Nephron progenitor cell (in vitro differentiated cells): ENCODE data around the gene UBASH3B.

Experiments
- DNase-seq: peaks from one replicate; pipeline ENCODE4 v3.0.0; 2021
- H3K27ac Mint-ChIP-seq: 2 replicates; pipeline ENCODE4 v1.8.0; 2021; ENCODE audit warnings: mild to moderate bottlenecking, moderate library complexity, mixed read lengths
- H3K27me3 Mint-ChIP-seq: 2 replicates; pipeline ENCODE4 v1.8.0; 2021; ENCODE audit warnings: mild to moderate bottlenecking, low read depth, mixed read lengths; ENCODE audit not compliant: poor library complexity
- H3K36me3 Mint-ChIP-seq: 2 replicates; pipeline ENCODE4 v1.8.0; 2021; ENCODE audit warnings: low read depth, mixed read lengths
- H3K4me1 Mint-ChIP-seq: 2 replicates; pipeline ENCODE4 v1.8.0; 2021; ENCODE audit warnings: mixed read lengths
- H3K4me3 Mint-ChIP-seq: 2 replicates; pipeline ENCODE4 v1.8.0; 2021; ENCODE audit warnings: mild to moderate bottlenecking, moderate library complexity, mixed read lengths
- H3K9me3 Mint-ChIP-seq: 2 replicates; pipeline ENCODE4 v1.8.0; 2021; ENCODE audit warnings: mild to moderate bottlenecking, moderate library complexity, mixed read lengths
- TF ChIP-seq, protein P1 (sequence below): fragments of 200-600 bp; sonication (generic); IDR thresholded peaks from 2 replicates; pipeline ENCODE4 v1.5.0; 2021; ENCODE audit warnings: antibody characterized with exemption

Gene UBASH3B

DNA sequence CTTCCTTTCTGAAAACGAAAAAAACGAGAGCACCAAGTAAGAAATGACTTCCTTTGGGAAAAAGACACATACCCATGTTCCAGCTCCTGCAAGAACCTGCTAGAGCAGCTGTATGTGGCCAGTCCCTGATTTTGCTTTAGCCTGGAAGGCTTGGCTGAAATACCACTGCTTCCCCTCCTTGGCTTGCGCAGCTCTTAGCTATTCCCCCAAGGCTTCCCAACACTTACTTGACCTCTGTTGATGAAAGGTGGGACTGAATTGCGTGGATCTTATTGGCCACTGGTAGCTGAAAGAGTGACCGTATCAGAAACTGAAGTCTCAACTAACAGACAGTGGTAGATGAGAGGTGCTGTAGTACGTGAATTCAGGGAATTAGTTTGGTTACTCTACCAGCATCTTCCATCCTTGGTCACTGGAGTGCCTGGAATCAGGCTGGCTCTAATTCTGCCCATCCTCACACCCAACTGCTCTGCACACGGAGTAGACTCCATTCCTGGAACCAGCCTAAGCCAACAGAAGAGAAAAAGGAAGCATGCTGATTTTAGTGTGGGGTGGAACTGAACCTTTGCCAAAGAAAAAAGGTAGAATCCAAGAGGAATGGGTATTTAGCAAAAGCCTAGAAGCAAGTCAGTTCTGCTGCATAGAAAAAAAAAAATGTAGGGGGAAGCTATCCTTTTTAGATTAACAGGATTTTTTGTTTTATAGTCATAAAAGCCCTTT is 109.0 kb downstream of the UBASH3B start:
- no peak overlapping the region for H3K27ac Mint-ChIP-seq
- TF ChIP-seq, protein P1, sequence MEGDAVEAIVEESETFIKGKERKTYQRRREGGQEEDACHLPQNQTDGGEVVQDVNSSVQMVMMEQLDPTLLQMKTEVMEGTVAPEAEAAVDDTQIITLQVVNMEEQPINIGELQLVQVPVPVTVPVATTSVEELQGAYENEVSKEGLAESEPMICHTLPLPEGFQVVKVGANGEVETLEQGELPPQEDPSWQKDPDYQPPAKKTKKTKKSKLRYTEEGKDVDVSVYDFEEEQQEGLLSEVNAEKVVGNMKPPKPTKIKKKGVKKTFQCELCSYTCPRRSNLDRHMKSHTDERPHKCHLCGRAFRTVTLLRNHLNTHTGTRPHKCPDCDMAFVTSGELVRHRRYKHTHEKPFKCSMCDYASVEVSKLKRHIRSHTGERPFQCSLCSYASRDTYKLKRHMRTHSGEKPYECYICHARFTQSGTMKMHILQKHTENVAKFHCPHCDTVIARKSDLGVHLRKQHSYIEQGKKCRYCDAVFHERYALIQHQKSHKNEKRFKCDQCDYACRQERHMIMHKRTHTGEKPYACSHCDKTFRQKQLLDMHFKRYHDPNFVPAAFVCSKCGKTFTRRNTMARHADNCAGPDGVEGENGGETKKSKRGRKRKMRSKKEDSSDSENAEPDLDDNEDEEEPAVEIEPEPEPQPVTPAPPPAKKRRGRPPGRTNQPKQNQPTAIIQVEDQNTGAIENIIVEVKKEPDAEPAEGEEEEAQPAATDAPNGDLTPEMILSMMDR, result no peak
- DNase-seq, result no peak
- peaks cover 14% of the 10 kb centered on the region for H3K4me1 Mint-ChIP-seq
- H3K27me3 Mint-ChIP-seq, result peaks cover 9% of the 10 kb centered on the region
- no peaks in the 10 kb centered on the region for H3K9me3 Mint-ChIP-seq
- no peak overlapping the region for H3K4me3 Mint-ChIP-seq
- no peaks in the 10 kb centered on the region for H3K36me3 Mint-ChIP-seq

DNA sequence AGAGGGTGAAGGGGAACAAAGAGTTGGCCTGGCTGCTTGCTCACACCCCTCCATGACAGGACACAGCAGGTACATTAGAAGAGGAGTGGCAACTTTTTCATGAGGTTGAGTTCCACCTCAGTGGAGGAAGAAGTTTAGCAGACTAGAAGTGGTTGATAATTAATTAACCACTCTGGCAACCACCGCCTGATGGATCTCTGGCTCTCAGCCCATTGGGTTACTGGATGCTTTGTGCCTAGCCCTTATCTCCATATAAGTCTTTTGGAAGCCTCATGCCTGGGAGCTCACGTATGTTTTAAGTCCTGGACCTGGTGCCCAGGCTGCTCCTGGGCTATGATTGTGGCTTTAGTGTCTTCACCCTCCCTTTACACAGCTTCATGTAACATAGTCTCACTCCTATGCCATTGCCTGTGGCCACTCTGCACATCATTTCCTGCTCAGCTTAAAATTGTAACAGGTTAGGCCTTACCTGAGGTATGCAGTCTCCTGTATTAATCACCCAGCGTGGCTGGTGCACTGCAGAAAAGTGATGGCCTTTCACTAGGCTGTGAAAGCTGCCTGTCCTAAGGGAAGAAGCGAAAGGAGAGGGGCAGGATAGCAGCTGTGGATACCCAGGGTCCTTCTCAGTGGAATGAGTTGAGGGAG is 110.1 kb downstream of the UBASH3B start:
- Mint-ChIP-seq H3K4me1 (peaks cover 14% of the 10 kb centered on the region), H3K27me3 (peaks cover 9% of the 10 kb centered on the region), H3K27ac (no peak overlapping the region), H3K4me3 (no peak overlapping the region), H3K36me3 (no peaks in the 10 kb centered on the region), H3K9me3 (no peaks in the 10 kb centered on the region)
- TF ChIP-seq, protein P1, result no peak
- no peak for DNase-seq

DNA sequence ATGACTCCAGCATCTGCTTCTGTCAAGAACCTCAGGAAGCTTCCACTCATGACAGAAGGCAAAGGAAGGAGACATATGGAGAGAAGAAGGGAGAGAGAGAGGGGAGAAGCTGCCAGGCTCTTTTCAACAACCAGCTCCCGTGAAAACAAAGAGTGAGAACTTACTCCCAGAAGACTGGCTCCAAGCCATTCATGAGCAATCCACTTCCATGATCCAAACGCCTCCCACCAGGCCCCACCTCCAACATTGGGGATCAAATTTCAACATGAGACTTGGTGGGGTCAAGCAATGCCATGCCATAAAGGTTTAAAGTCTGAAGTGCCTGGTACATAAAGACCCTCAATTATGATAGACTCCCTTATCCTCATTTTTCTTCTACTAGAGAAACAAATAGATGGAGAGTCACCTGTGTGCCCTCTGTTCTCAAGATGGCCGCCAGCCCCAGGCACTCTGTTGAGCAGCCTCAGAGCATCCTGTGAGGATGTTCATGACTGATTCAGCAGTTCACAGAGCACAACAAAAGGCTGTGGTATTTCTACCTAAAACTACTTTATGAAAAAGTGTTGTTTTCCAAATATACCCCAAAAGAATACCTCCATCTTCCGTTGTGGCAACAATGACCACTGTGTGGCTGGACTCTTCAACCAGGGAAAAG is 113.7 kb downstream of the UBASH3B start:
- no peak overlapping the region for H3K27ac Mint-ChIP-seq
- DNase-seq, result no peak
- peaks cover 15% of the 10 kb centered on the region for H3K4me1 Mint-ChIP-seq
- TF ChIP-seq, protein P1, result no peak
- no peaks in the 10 kb centered on the region for H3K9me3 Mint-ChIP-seq
- H3K27me3 Mint-ChIP-seq, result peaks cover 13% of the 10 kb centered on the region
- no peak overlapping the region for H3K4me3 Mint-ChIP-seq
- H3K36me3 Mint-ChIP-seq, result no peaks in the 10 kb centered on the region

DNA sequence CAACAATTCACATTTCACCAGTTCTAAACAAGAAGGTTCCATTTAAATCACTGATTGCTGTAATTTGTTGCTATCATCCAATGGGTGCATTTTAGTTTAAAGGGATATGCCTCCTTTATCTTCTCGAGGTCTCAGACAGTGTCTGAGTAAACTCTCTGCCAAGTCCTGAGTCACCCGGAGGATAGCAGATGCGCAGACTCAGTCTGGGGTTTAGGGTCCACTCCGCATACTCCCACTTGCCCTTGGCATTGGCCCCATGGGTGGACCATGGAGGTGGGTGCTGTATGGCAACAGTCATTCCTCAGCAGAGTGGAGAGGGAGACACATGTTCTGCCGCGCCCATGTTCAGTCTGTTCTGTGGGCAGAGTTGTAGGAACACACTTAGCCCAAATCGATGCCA is 117.4 kb downstream of the UBASH3B start:
- H3K36me3 Mint-ChIP-seq, result no peaks in the 10 kb centered on the region
- peaks cover 14% of the 10 kb centered on the region for H3K27me3 Mint-ChIP-seq
- no peaks in the 10 kb centered on the region for H3K9me3 Mint-ChIP-seq
- no peak overlapping the region for H3K4me3 Mint-ChIP-seq
- TF ChIP-seq, protein P1, result no peak
- no peak overlapping the region for H3K27ac Mint-ChIP-seq
- DNase-seq, result no peak
- H3K4me1 Mint-ChIP-seq, result peaks cover 31% of the 10 kb centered on the region

DNA sequence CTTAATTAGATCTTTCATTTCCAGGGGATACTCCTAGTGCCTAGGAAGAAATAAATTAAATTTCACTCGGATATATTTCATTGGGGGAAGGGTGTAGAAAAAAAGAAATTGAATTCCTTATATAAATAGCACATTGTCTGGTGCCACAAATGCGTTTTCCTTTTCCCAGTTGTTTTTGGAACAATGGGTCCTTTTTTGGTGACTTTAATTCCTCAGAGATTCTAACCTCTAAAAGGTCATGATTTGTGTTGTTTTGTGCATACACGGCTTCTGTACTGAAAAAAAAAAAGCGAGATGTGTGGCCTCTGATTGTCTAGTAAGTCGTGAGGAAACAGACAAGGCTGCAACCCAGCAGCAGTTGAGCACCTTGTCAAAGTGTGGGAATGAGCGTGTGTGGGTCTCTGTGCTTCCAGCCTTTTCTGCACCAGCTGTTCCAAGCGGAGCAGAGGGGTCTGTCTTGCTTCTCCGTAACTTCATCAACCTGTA is 118.3 kb downstream of the UBASH3B start:
- H3K27ac Mint-ChIP-seq, result no peak overlapping the region

More for the DNA sequence above, 118.3 kb downstream of the UBASH3B start:
- TF ChIP-seq, protein P1, result no peak
- Mint-ChIP-seq H3K36me3 (no peaks in the 10 kb centered on the region), H3K27me3 (peaks cover 13% of the 10 kb centered on the region), H3K4me3 (no peak overlapping the region), H3K9me3 (no peaks in the 10 kb centered on the region), H3K4me1 (peaks cover 30% of the 10 kb centered on the region)
- DNase-seq, result no peak
